Ovary (tissue), 9 donors: Measurements from ENCODE around the gene CNTN5. TPM values are rescaled to one million over a fixed set of nuclear protein-coding genes. Genes with fewer than 3 reads are reported as not detected.

Experiments
- DNase-seq, 5 donors: peaks; one replicate each; pipeline ENCODE4 v3.0.0-alpha.2; 2019 to 2020
- H3K27ac ChIP-seq, 2 donors: fragments of 200-600 bp; one replicate each; pipeline versions ENCODE4 v1.5.1 to v1.8.0; 2019 to 2022
- H3K27me3 ChIP-seq: fragments of 200-600 bp; one replicate; pipeline ENCODE4 v1.8.0; 2022
- H3K36me3 ChIP-seq: fragments of 200-600 bp; sonication (generic); one replicate; pipeline ENCODE4 v1.5.1; 2019
- H3K4me1 ChIP-seq: one replicate; pipeline ENCODE4 v1.8.1; 2013; ENCODE audit warnings: mild to moderate bottlenecking, moderate library complexity; ENCODE audit not compliant: insufficient read depth
- H3K4me3 ChIP-seq: fragments of 200-600 bp; sonication (generic); one replicate; pipeline ENCODE4 v1.5.1; 2017
- H3K9me3 ChIP-seq, 2 donors: fragments of 200-600 bp in 1 of 2; sonication (generic) in 1 of 2; one replicate each; pipeline versions ENCODE4 v1.5.1 to v1.8.1; 2013 to 2019; ENCODE audit warnings: mild to moderate bottlenecking in 1 of 2, moderate library complexity in 1 of 2
- CTCF ChIP-seq, 3 donors: fragments of 450-650 bp in 2 of 3; fragments of 200-600 bp in 1 of 3; IDR thresholded peaks; one replicate each; pipeline versions ENCODE4 v1.5.1 to v1.8.0; 2016 to 2022; ENCODE audit warnings: antibody characterized with exemption in 3 of 3, mild to moderate bottlenecking in 1 of 3
- EP300 ChIP-seq: sonication (generic); formaldehyde crosslinking; IDR thresholded peaks from one replicate; pipeline ENCODE4 v1.6.1; 2017; ENCODE audit warnings: antibody characterized with exemption
- POLR2A ChIP-seq: fragments of 450-650 bp; IDR thresholded peaks from one replicate; pipeline ENCODE4 v1.6.1; 2017; ENCODE audit warnings: antibody characterized with exemption, mild to moderate bottlenecking, moderate library complexity
- WGBS, 3 donors: extraction: QIAGEN DNeasy Blood & Tissue Kit in 1 of 3; methylation state at CpG; one replicate each; pipeline versions ENCODE4 v1.1.5 to v1.1.7; 2013 to 2017; 5-methylcytosine and 5-hydroxymethylcytosine counted together
- intact Hi-C, 4 donors: fragments of 100-400 bp; cut with DNase I; formaldehyde crosslinking; loops; one replicate each; pipeline versions ENCODE4 v1.11.0 to v1.15.1; 2022 to 2023
- polyA plus RNA-seq, 2 donors: library from polyadenylated mRNA; stranded (reverse); fragments of 200-250 nt in 1 of 2; fragments of 350-450 nt in 1 of 2; fragmentation: Illumina TruSeq in 1 of 2; extraction: RNeasy Lipid Tissue Mini Kit (QIAGEN cat#74804) in 1 of 2; gene quantifications; one replicate each; pipeline ENCODE4 v1.2.3, GENCODE V29; 2013 to 2014
- total RNA-seq, 7 donors: library from RNA; depleted of rRNA in 2 of 7; stranded (reverse); fragments of >200 nt in 2 of 7; fragmentation: NEBNext Ultra II Directional in 3 of 7; extraction: Animal tissue kit (Norgen Biotek cat#: 25700) in 3 of 7; gene quantifications; one replicate each; pipeline versions ENCODE4 v1.1.0 to v1.2.4, GENCODE V29; 2016 to 2023
- donor health status: DM: no; HTN: no; CAD: no; lungs with moderate emphysema.
- donor health status: DM: no; HTN: no; CAD: no.
- donor health status: Bipolar disorder and iron deficiency.
- donor health status: DM: yes; HTN: yes; CAD: no.
- donor health status: DM: no; HTN: no; CAD: no.
- donor health status: DM: yes; HTN: yes; CAD: no.

Gene CNTN5
- total and polyA plus RNA-seq, 9 donors: 0.02 to 1.1 (median 0.15) TPM; not detected in 5

GRCh38 chr11:99142237-99142636, 121.5 kb downstream of the CNTN5 start:
- no peaks in the 10 kb centered on the region for H3K4me1 ChIP-seq
- TF ChIP-seq POLR2A (no peak), EP300 (no peak), CTCF (IDR thresholded peaks at IDR 0.05) (no peak)
- intact Hi-C loops: no loop called here
- H3K27ac ChIP-seq: no peak overlapping the region
- no peaks in the 10 kb centered on the region for H3K36me3 ChIP-seq
- no peak overlapping the region for H3K4me3 ChIP-seq
- no peaks in the 10 kb centered on the region for H3K9me3 ChIP-seq
- H3K27me3 ChIP-seq: no peaks in the 10 kb centered on the region
- DNase-seq: no peak
- WGBS, 3 donors: 62 to 64% (median 63%) methylated on average over 4 of the region's 4 CpGs

- DNase-seq: no peak
- Histone ChIP-seq H3K4me1 (no peaks in the 10 kb centered on the region), H3K36me3 (no peaks in the 10 kb centered on the region), H3K9me3 (no peaks in the 10 kb centered on the region), H3K27me3 (no peaks in the 10 kb centered on the region), H3K4me3 (no peak overlapping the region), H3K27ac (no peak overlapping the region)
- intact Hi-C loops: no loop called here
- TF ChIP-seq CTCF (IDR thresholded peaks at IDR 0.05) (no peak), POLR2A (no peak), EP300 (no peak)
These were observed 127.6 kb downstream of the CNTN5 start for GRCh38 chr11:99148352-99148751.

- 56 to 69% (median 58%) methylated on average over 5 of the region's 5 CpGs for WGBS, 3 donors
- TF ChIP-seq CTCF (IDR thresholded peaks at IDR 0.05) (no peak), POLR2A (no peak), EP300 (no peak)
- no peak for DNase-seq
These were observed 133.5 kb downstream of the CNTN5 start for GRCh38 chr11:99154277-99154676.

GRCh38 chr11:99160447-99160846, 139.7 kb downstream of the CNTN5 start:
- H3K4me1 ChIP-seq: no peaks in the 10 kb centered on the region
- intact Hi-C loops: no loop called here
- H3K27ac ChIP-seq: no peak overlapping the region
- DNase-seq: no peak
- TF ChIP-seq CTCF (IDR thresholded peaks at IDR 0.05): no peak
- TF ChIP-seq POLR2A: no peak
- TF ChIP-seq EP300: no peak
- H3K4me3 ChIP-seq: no peak overlapping the region
- H3K9me3 ChIP-seq: no peaks in the 10 kb centered on the region
- H3K27me3 ChIP-seq: no peaks in the 10 kb centered on the region
- H3K36me3 ChIP-seq: no peaks in the 10 kb centered on the region
- WGBS, 3 donors: 26 to 27% (median 27%) methylated on average over 2 of the region's 2 CpGs

More at GRCh38 chr11:99154277-99154676, 133.5 kb downstream of the CNTN5 start:
- Histone ChIP-seq H3K27ac (no peak overlapping the region), H3K36me3 (no peaks in the 10 kb centered on the region), H3K27me3 (no peaks in the 10 kb centered on the region), H3K4me1 (no peaks in the 10 kb centered on the region), H3K9me3 (no peaks in the 10 kb centered on the region), H3K4me3 (no peak overlapping the region)
- intact Hi-C loops: no loop called here

GRCh38 chr11:99162819-99163218, 142.1 kb downstream of the CNTN5 start:
- Histone ChIP-seq H3K9me3 (no peaks in the 10 kb centered on the region), H3K36me3 (no peaks in the 10 kb centered on the region), H3K27me3 (no peaks in the 10 kb centered on the region), H3K4me3 (no peak overlapping the region), H3K27ac (no peak overlapping the region), H3K4me1 (no peaks in the 10 kb centered on the region)
- intact Hi-C loops: no loop called here
- TF ChIP-seq CTCF (IDR thresholded peaks at IDR 0.05) (no peak), POLR2A (no peak), EP300 (no peak)
- WGBS, 3 donors: 86 to 89% (median 87%) methylated on average over 5 of the region's 5 CpGs
- no peak for DNase-seq
